Raji (cell line): Measurements from ENCODE around the gene NCOA1.

Experiments used
- POLR2A ChIP-seq: IDR thresholded peaks from 2 replicates; pipeline ENCODE4 v1.6.1; 2011; ENCODE audit warnings: low read depth, low read length, control low read depth; ENCODE audit not compliant: insufficient read depth

The NCOA1 gene

DNA sequence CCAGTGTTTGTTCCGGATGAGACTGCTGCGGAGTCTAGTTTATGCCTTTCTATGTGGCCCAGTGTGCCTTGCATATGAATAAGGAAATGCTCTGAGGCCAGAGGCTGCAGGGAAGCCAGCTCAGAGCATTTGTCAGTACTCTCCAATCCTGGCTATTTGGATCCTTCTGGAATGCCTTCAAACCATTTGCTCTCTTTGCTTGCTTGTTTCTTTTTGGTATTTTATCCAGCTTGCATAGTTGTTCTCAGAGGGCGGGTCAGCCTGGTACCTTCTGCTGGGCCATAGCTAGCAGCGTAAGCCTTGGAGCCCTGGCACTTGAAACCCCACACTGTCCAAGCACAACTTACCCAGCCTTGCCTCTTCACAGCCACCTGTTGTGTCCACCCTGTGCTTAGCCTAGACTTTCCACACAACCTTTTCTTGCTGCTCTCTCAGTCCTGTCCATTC, 322.7 kb downstream of the NCOA1 start:
- TF ChIP-seq POLR2A = no peak

DNA sequence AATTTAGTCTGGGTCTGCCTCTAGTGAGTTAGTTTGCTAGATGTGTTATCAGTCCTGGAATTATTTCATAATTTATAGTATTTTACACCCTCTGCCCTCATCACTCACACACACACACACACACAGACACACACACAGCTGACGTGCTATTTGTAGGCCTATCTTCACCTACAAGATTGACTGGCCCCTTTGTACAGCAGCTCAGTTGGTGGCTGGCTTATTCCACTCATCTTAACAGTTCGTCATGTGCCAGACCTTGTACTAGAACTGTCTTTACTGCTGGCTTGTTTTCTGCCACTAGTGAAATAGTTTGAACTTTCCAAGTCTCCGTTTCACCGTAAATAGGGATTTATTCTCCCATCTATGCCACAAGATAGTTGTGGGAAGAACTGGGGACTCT, 323.5 kb downstream of the NCOA1 start:
- no peak for TF ChIP-seq POLR2A

DNA sequence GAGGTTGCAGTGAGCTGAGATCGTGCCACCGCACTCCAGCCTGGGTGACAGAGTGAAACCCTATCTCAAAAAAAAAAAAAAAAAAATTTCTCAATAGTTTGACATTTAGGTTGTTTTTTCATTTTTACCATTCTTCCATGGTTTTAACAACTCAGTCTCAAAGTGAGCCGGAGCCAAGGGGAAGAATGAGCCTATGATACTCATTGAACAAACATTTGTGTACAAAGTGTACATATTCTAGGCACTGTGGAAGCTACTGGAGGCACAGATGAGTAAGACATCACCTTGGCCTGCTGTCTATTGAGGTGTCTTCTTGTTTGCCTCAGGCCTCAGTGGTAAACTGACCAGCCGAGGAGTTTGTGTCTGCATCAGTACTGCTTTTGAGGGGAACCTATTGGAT, 324.1 kb downstream of the NCOA1 start:
- no peak for TF ChIP-seq POLR2A

DNA sequence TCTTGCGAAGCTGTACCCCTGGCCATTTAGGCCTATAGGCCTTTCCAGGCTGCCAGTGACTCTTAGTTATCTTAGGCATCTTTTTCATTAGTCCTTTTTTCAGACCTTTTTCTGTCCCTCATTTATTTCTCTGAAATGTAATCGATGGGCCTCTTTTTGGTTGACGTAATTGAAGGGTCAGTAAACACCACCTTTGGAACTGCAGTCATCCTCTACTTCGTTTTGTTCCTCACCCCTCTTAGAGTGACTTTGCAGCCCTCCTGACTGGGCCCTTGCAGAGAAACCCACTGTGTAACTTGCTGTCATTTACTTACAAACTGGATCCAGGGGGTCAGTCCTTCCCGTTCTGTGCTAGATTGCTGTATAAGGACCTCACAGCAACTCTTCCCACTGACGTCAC, 325.4 kb downstream of the NCOA1 start:
- no peak for TF ChIP-seq POLR2A

DNA sequence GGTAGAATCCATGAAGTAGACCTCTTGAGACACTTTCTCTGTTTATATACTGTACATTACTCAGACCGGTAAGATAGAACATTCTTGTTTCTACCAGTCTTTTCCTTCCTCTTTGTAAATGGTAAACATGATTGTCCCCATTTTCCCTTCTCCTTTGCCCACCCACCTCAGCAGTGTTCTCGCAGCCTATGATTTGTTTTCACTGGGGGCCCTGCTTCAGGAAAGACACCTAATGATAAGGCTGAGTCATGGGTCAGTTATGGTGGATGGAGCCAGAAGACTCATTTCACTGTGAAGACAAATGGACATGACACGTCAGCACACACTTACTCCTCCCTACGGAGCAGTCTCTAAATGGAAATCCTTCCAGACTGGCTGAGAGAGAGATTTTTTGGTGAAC, 325.8 kb downstream of the NCOA1 start:
- TF ChIP-seq POLR2A = no peak

DNA sequence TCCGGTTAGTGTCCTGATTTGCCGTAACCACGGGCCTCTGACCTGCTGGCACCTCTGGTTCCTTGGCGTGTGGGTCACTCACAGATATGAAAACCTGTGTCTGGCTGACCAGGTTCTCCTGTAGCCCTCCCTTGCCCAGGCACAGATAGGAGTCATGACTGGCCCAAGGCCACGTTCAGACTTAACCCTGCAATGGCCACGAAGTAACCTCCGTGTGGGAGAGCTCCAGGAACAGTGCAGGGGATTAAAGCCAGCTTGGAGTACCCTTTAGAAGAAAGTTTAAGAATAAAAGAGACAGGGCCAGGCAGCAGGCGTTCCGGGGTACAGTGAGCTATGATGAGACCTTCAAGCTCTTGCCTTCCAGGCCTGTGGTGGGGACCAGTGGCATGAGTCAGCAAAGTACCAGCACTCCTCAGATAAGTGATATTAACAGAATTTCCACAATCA, 327.7 kb downstream of the NCOA1 start:
- TF ChIP-seq POLR2A = no peak

DNA sequence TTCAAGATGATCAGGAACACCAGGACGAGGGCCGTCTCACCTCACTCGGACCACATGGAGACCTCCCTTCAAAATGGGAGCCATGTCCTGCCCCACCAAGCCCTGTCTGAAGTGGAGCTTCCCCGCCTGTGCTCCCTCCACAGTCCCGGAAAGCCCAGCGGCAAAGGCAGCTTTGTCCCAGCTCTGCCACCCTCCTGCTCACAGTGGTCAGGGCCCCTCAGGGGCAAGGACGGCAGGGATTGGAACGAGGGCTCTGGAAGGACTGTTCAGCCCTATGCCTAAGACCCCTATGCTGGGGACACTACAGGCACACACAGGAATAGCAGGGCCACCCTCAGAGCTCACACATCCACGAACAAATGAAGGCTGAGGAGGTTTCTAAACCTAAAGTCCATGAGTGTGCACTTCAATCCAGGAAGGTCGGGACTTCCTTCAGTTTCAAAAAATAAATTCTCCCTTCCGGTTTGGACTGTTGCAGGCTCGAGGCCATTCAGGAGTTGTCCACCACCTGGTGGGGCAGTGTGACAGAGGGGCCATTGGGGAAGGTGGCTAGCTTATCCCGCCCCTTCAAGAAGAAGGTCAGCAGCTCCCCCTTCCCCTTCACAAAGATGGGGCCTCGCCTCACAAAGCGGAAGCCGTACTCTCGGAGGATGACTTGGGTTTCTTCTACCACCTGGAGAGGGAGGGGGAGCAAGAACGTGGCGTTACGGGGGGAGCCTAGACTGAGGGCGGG, 328.6 kb downstream of the NCOA1 start:
- no peak for TF ChIP-seq POLR2A

DNA sequence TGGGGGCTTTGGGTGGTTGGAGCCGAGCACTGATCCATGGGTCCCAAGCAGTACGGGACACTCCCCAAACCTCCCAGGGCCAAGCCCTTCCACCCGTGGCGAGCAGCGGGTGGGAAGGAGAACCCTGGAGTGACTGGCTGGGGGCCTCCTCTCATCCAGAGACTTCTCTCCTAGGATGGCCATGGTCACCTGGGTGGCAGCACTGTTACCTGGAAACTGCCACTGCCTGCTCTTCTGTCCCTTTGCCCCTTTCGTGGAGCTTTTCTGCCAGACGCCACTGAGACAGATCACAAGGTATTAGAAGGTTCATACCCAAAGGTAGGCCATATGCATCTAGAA, 329.1 kb downstream of the NCOA1 start:
- TF ChIP-seq POLR2A = no peak
